Adrenal gland (tissue), 12 donors: ENCODE results near the gene SLC6A12. TPM values are rescaled to one million over a fixed set of nuclear protein-coding genes. Genes with fewer than 3 reads are reported as not detected.

Source experiments
- DNase-seq, 7 donors: peaks; one replicate each; pipeline ENCODE4 v3.0.0-alpha.2; 2019 to 2020
- H3K27ac ChIP-seq, 5 donors: fragments of 200-600 bp; sonication (generic) in 4 of 5; 1 replicate in 3 of 5; 2 replicates in 2 of 5; pipeline versions ENCODE4 v1.5.1 to v1.8.0; 2016 to 2020; ENCODE audit warnings: mild to moderate bottlenecking in 1 of 5
- H3K27me3 ChIP-seq: fragments of 200-600 bp; 2 replicates; pipeline ENCODE4 v1.8.0; 2021
- H3K36me3 ChIP-seq, 2 donors: fragments of 200-600 bp; replicated peaks in 1 of 2; 1 replicate in 1 of 2; 2 replicates in 1 of 2; pipeline versions ENCODE4 v1.5.1 to v1.8.0; 2018 to 2022
- H3K4me1 ChIP-seq, 2 donors: fragments of 200-600 bp; replicated peaks in 1 of 2; 1 replicate in 1 of 2; 2 replicates in 1 of 2; pipeline versions ENCODE4 v1.5.1 to v1.8.0; 2018 to 2021
- H3K4me3 ChIP-seq, 4 donors: fragments of 200-600 bp; sonication (generic) in 3 of 4; one replicate each; pipeline ENCODE4 v1.5.1; 2016 to 2018
- H3K9me3 ChIP-seq, 3 donors: fragments of 200-600 bp; sonication (generic) in 1 of 3; replicated peaks in 1 of 3; 1 replicate in 2 of 3; 2 replicates in 1 of 3; pipeline versions ENCODE4 v1.5.1 to v1.8.0; 2016 to 2021
- POLR2A ChIP-seq, 2 donors: fragments of 450-650 bp; IDR thresholded peaks; one replicate each; pipeline ENCODE4 v1.6.1; 2017; ENCODE audit warnings: antibody characterized with exemption in 2 of 2, mild to moderate bottlenecking in 2 of 2, moderate library complexity in 1 of 2
- WGBS, 4 donors: extraction: QIAGEN DNeasy Blood & Tissue Kit in 2 of 4; methylation state at CpG; one replicate each; pipeline versions ENCODE4 v1.1.5 to v1.1.7; 2013 to 2017; 5-methylcytosine and 5-hydroxymethylcytosine counted together
- intact Hi-C, 2 donors: fragments of 100-400 bp; cut with DNase I; formaldehyde crosslinking; loops; one replicate each; pipeline versions ENCODE4 v1.14.1 to v1.15.0; 2022 to 2023
- polyA plus RNA-seq, 3 donors: library from polyadenylated mRNA; stranded (reverse); fragments of 200-250 nt in 2 of 3; fragments of 350-450 nt in 1 of 3; fragmentation: Illumina TruSeq in 1 of 3; extraction: RNeasy Lipid Tissue Mini Kit (QIAGEN cat#74804) in 1 of 3; gene quantifications; one replicate each; pipeline ENCODE4 v1.2.3, GENCODE V29; 2013 to 2014
- total RNA-seq, 9 donors: library from RNA; depleted of rRNA in 4 of 9; stranded (reverse); fragments of >200 nt in 4 of 9; fragments of 120-200 nt in 1 of 9; fragmentation: NEBNext Ultra II Directional in 1 of 9; extraction: Animal tissue kit (Norgen Biotek cat#: 25700) in 1 of 9; gene quantifications; one replicate each; pipeline versions ENCODE4 v1.1.0 to v1.2.4, GENCODE V29; 2013 to 2023
- TF ChIP-seq, protein P1 (sequence below), 6 experiments: fragments of 450-650 bp in 4 of 6; fragments of 200-600 bp in 2 of 6; sonication (generic) in 1 of 6; IDR thresholded peaks; 1 replicate in 5 of 6; 2 replicates in 1 of 6; pipeline versions ENCODE4 v1.5.1 to v1.8.0; 2016 to 2021; ENCODE audit warnings: antibody characterized with exemption in 6 of 6, mild to moderate bottlenecking in 2 of 6, moderate library complexity in 1 of 6
- donor health status: healthy with polysubstance abuse.
- donor health status: Bipolar disorder and iron deficiency.
- donor health status: DM: yes; HTN: yes; CAD: no.
- donor health status: DM: no; HTN: no; CAD: no.
- donor health status: DM: no; HTN: no; CAD: no.
- donor health status: DM: yes; HTN: yes; CAD: no.

SLC6A12 gene
- total and polyA plus RNA-seq, 12 donors, result 0.33 to 4.3 (median 1.4) TPM

DNA sequence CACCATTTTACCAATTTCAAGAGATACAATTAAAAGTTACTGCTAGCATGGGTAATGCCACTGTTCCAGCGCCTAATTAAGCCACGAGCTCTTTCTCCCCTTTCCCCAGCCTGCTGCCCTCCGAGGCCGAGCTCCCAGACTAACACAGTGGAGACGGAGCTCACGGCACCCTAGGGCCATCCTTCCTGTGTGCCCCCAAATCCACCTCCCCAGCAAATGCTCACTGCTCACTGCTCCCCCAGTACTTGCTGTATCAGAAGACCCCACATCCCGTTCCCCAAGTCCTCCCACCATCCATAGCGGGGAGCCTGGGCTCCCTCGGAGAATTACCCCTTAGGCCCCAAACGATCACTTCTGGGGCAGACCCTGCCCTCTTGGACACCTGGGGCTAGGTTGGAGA, 42.7 kb downstream of the SLC6A12 start:
- Histone ChIP-seq H3K4me3 (no peak overlapping the region), H3K27me3 (no peaks in the 10 kb centered on the region), H3K27ac (no peak overlapping the region), H3K36me3 (no peaks in the 10 kb centered on the region), H3K9me3 (no peaks in the 10 kb centered on the region), H3K4me1 (peaks cover 0 to 2% of the 10 kb centered on the region in 2 donors)
- TF ChIP-seq, protein P1, sequence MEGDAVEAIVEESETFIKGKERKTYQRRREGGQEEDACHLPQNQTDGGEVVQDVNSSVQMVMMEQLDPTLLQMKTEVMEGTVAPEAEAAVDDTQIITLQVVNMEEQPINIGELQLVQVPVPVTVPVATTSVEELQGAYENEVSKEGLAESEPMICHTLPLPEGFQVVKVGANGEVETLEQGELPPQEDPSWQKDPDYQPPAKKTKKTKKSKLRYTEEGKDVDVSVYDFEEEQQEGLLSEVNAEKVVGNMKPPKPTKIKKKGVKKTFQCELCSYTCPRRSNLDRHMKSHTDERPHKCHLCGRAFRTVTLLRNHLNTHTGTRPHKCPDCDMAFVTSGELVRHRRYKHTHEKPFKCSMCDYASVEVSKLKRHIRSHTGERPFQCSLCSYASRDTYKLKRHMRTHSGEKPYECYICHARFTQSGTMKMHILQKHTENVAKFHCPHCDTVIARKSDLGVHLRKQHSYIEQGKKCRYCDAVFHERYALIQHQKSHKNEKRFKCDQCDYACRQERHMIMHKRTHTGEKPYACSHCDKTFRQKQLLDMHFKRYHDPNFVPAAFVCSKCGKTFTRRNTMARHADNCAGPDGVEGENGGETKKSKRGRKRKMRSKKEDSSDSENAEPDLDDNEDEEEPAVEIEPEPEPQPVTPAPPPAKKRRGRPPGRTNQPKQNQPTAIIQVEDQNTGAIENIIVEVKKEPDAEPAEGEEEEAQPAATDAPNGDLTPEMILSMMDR (IDR thresholded peaks at IDR 0.05), result no peak
- TF ChIP-seq POLR2A (IDR thresholded peaks at IDR 0.05), result no peak
- intact Hi-C loops, result no loop called here
- no peak for DNase-seq
- 87 to 95% (median 91%) methylated on average over 10 of the region's 10 CpGs for WGBS, 4 donors

DNA sequence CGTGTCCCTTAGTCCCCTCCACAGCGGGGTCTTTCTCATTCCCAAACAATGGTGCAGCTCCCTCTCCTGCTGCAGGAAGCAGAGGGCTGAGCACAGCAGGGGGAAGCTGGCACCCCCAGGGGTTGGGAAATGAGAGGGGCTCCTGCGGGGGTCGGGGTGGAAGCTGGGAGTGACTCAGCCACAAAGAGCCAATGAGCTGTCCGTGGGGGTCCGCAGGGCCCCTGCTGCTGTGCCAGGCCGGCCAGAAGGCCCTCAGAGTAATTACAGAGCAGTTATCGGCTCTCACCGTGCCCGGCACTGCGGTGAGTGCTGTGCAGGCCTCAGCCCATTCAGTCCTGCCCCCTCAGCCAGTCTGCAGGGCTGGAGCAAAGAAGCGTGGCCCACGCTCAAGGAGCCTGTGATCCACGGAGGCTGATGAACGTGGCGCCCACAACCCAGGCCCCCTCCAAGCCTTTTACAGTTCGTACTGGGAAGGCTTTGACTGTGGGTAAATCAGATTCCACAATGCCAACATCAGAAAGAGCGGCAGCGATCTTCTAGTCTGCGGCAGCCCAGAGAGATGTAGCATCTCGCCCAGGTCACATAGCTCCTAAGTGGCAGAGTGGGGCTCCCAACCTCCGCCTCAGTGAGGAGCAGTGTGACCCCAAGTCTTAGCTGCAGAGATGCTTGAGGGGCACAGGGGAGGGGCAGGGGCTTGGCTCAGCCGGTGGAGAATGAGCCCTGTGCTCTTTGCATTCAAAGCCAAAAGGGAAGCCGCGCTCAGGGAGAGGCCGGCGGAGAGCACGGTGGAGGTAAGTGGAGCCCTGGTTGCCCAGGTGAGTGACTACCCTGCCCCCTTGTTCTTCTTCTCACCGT, 43.4 kb downstream of the SLC6A12 start:
- Histone ChIP-seq H3K4me1 (no peaks in the 10 kb centered on the region), H3K27ac (no peak overlapping the region), H3K27me3 (no peaks in the 10 kb centered on the region), H3K36me3 (no peaks in the 10 kb centered on the region), H3K4me3 (no peak overlapping the region), H3K9me3 (no peaks in the 10 kb centered on the region)
- intact Hi-C loops, result no loop called here
- no peak for TF ChIP-seq POLR2A (IDR thresholded peaks at IDR 0.05)
- TF ChIP-seq, protein P1 (IDR thresholded peaks at IDR 0.05), result no peak
- no peak for DNase-seq
- WGBS, 4 donors, result 81 to 93% (median 90%) methylated on average over 14 to 29 of the region's 29 CpGs

DNA sequence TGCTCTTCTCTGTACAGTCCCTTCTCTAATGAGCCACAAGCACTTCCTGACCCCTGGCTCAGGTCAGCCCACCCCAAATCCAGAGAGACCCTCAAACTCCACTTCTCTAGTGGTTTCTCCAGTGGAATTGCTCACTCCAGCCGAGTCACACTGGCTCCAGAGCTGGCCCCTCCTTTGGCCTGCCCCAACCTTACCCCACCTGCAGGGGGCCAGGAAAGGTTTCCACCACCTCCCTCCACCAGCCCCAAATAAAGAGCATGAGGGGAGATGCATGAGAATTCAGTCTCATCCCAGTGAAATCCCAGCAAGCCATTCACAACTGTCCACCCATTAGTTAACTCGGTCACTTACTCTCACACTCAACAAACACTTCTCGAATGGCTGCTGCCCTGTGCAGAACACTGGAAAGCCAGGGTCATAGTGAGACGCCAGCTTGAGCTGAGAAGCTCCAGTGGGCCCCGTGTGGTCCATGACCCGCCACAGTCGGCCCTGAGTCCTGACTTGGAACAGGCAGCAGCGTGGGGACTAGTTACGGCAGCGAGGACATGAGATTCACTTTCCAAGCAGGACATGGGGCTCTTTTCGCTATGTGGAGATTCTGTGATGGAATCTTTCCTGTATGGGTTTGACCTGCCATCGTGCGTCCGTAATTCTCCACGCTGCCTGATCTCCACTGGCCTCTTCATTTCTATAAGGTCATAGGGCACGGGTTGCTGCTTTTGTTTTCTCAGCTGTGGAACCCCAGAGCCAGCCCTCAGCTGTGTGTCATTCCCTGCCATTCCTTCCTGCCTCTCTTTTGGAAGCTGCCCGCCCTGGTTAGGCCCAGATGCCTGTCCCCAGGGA, 44.2 kb downstream of the SLC6A12 start:
- H3K27me3 ChIP-seq, result no peaks in the 10 kb centered on the region
- no peak overlapping the region for H3K27ac ChIP-seq
- H3K4me3 ChIP-seq, result no peak overlapping the region
- no peaks in the 10 kb centered on the region for H3K9me3 ChIP-seq
- intact Hi-C loops, result no loop called here
- DNase-seq, result no peak
- no peaks in the 10 kb centered on the region for H3K4me1 ChIP-seq
- H3K36me3 ChIP-seq, result no peaks in the 10 kb centered on the region
- no peak for TF ChIP-seq POLR2A (IDR thresholded peaks at IDR 0.05)
- TF ChIP-seq, protein P1 (IDR thresholded peaks at IDR 0.05), result no peak
- WGBS, 4 donors, result 71 to 84% (median 76%) methylated on average over 12 to 17 of the region's 17 CpGs

DNA sequence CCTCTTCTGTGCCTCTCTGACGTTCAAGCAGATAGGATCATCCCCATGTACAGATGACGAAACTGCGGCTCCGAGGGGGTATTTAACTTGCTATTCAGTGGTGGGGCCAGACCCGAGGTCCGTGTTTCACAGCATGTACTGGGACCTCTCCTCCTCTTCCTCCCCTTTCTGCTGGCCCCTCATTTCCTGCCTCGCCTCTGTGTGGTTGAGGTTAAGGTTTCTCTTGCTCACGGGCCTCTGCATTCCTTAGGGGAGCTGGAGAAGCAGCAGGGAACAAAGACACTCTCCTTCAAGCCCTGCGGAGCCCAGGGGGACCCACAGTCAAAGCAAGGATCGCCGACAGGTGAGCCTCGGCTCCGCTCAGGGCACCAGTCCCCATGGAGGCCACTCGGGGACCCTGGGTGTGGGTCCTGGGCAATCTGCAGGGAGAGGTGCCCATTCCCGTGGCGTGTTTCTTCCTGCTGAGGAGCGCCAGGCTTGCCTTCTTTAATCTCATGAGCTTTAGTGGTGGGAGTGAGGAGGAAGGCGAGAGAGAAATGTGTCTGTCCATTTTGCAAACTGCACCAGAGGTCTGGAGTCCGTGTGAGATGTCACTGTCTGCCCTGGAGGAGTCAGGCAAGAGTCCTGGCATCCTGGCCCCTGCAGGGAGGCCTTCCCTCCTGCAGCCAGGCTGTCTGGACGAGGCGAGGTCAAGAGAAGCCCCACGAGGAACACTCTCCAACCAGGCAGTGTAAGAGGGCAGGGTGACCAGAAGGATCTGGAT, 45.0 kb downstream of the SLC6A12 start:
- H3K4me3 ChIP-seq, result no peak overlapping the region
- WGBS, 4 donors, result 71 to 75% (median 75%) methylated on average over 19 to 22 of the region's 22 CpGs
- no peaks in the 10 kb centered on the region for H3K27me3 ChIP-seq
- no peaks in the 10 kb centered on the region for H3K4me1 ChIP-seq
- intact Hi-C loops, result no loop called here
- no peaks in the 10 kb centered on the region for H3K36me3 ChIP-seq
- H3K9me3 ChIP-seq, result no peaks in the 10 kb centered on the region
- TF ChIP-seq POLR2A (IDR thresholded peaks at IDR 0.05), result no peak
- TF ChIP-seq, protein P1 (IDR thresholded peaks at IDR 0.05), result no peak
- no peak for DNase-seq
- no peak overlapping the region for H3K27ac ChIP-seq
